A673 (cell line): ENCODE measurements around the gene UVRAG. TPM values are rescaled to one million over a fixed set of nuclear protein-coding genes. Genes with fewer than 3 reads are reported as not detected.

Experiments
- BruUV-seq: library from RNA; stranded (reverse); fragments of 400-500 nt; replicated peaks from 2 replicates; lab custom pipeline; 2021; lab: Mats Ljungman, UMichigan
- CTCF ChIA-PET: fragments of 300-600 bp; sonication (Branson Sonifier 250); formaldehyde crosslinking; loops from one replicate; lab custom pipeline; 2022; ENCODE audit warnings: antibody characterized with exemption; lab: Charles Lee
- POLR2A ChIA-PET: fragments of 300-600 bp; sonication (Branson Sonifier 250); formaldehyde crosslinking; loops from one replicate; lab custom pipeline; 2022; ENCODE audit warnings: antibody characterized with exemption; ENCODE audit not compliant: low non-redundant PET; lab: Charles Lee
- DNase-seq: peaks from one replicate; pipeline ENCODE4 v3.0.0-alpha.2; 2015; ENCODE audit warnings: low spot score
- H3K27ac ChIP-seq: fragments of 200-600 bp; sonication (generic); 2 replicates; pipeline ENCODE4 v1.5.1; 2016; ENCODE audit warnings: mixed run types, low read depth, mild to moderate bottlenecking, mixed read lengths, antibody characterized with exemption, low read length; ENCODE audit not compliant: poor library complexity, severe bottlenecking
- H3K27me3 ChIP-seq: fragments of 200-600 bp; sonication (generic); replicated peaks from 2 replicates; pipeline ENCODE4 v1.6.1; 2017; ENCODE audit warnings: mixed run types, low read depth, mild to moderate bottlenecking, mixed read lengths, antibody characterized with exemption, low read length; ENCODE audit not compliant: insufficient read depth, poor library complexity
- H3K36me3 ChIP-seq: fragments of 200-600 bp; sonication (generic); 2 replicates; pipeline ENCODE4 v1.6.1; 2016; ENCODE audit warnings: mixed run types, mild to moderate bottlenecking, mixed read lengths, antibody characterized with exemption, low read length; ENCODE audit not compliant: insufficient read depth, poor library complexity, severe bottlenecking
- H3K4me1 ChIP-seq: fragments of 200-600 bp; sonication (generic); 2 replicates; pipeline ENCODE4 v1.6.1; 2017; ENCODE audit warnings: mixed run types, mild to moderate bottlenecking, mixed read lengths, antibody characterized with exemption, low read length; ENCODE audit not compliant: insufficient read depth, poor library complexity, severe bottlenecking
- H3K4me3 ChIP-seq: fragments of 200-600 bp; sonication (generic); 2 replicates; pipeline ENCODE4 v1.5.1; 2016; ENCODE audit warnings: low read depth, mixed run types, mild to moderate bottlenecking, mixed read lengths, low read length; ENCODE audit not compliant: poor library complexity, severe bottlenecking
- H3K9me3 ChIP-seq: fragments of 200-600 bp; sonication (generic); 2 replicates; pipeline ENCODE4 v1.6.1; 2016; ENCODE audit warnings: mixed run types, low read depth, mild to moderate bottlenecking, mixed read lengths, antibody characterized with exemption, low read length; ENCODE audit not compliant: poor library complexity, severe bottlenecking
- EZH2 ChIP-seq: fragments of 200-600 bp; sonication (generic); IDR thresholded peaks from 2 replicates; pipeline ENCODE4 v1.6.1; 2017; ENCODE audit warnings: borderline replicate concordance, low read depth, mild to moderate bottlenecking, mixed read lengths, antibody characterized with exemption, low read length; ENCODE audit not compliant: poor library complexity, severe bottlenecking
- intact Hi-C: fragments of 100-400 bp; cut with micrococcal nuclease; formaldehyde crosslinking; loops from one replicate; pipeline ENCODE4 v1.10.0; 2022; ENCODE audit not compliant: unreplicated experiment
- total RNA-seq: library from RNA; stranded (reverse); gene quantifications from 2 replicates; pipeline ENCODE4 v1.2.3, GENCODE V29; 2021
- TF ChIP-seq, protein P1 (sequence below): fragments of 300-800, 200-600 bp; sonication (generic); conservative IDR thresholded peaks from 2 replicates; pipeline ENCODE4 v1.5.1; 2017; ENCODE audit warnings: low read depth, mild to moderate bottlenecking, antibody characterized with exemption, low read length, moderate library complexity, mixed read lengths

UVRAG gene
- total RNA-seq, 1 experiment from 2014 or later = 21.1 TPM

DNA sequence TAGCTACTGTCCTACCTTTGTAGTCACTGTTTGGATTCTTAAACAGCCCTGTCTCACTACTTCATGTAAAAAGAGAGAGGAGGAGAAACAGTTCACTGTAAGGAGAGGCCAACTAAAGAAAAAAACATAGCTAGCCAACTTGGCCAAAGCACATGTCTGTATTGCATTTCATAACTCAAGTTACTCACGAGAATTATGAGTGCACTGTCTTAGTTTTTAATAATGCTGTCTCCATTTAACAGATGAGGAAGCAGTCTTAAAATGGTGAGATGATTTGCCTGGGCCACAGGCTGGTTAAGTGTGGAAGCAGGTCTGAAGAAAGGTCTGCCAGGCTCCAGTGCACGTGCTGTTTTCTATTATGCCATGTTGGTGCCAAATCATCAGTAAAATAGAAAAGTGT lies 104.5 kb downstream of the UVRAG start:
- TF ChIP-seq, protein P1, sequence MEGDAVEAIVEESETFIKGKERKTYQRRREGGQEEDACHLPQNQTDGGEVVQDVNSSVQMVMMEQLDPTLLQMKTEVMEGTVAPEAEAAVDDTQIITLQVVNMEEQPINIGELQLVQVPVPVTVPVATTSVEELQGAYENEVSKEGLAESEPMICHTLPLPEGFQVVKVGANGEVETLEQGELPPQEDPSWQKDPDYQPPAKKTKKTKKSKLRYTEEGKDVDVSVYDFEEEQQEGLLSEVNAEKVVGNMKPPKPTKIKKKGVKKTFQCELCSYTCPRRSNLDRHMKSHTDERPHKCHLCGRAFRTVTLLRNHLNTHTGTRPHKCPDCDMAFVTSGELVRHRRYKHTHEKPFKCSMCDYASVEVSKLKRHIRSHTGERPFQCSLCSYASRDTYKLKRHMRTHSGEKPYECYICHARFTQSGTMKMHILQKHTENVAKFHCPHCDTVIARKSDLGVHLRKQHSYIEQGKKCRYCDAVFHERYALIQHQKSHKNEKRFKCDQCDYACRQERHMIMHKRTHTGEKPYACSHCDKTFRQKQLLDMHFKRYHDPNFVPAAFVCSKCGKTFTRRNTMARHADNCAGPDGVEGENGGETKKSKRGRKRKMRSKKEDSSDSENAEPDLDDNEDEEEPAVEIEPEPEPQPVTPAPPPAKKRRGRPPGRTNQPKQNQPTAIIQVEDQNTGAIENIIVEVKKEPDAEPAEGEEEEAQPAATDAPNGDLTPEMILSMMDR = no peak
- no peak for TF ChIP-seq EZH2
- Histone ChIP-seq H3K27ac (no peak overlapping the region), H3K9me3 (no peaks in the 10 kb centered on the region), H3K27me3 (no peaks in the 10 kb centered on the region), H3K36me3 (no peaks in the 10 kb centered on the region), H3K4me1 (peaks cover 8% of the 10 kb centered on the region), H3K4me3 (no peak overlapping the region)
- CTCF ChIA-PET = interaction anchor here (0.5 kb wide), 1 partner anchor 10 kb away, joined by 3 read pairs; no protein-coding TSS in a partner anchor
- no peak for DNase-seq
- POLR2A ChIA-PET = interaction anchor here (0.6 to 0.7 kb wide), 2 partner anchors 101 to 179 kb away, joined by 3 to 13 read pairs; no protein-coding TSS in a partner anchor
- intact Hi-C loops = no loop called here
- no TSS peak for BruUV-seq

DNA sequence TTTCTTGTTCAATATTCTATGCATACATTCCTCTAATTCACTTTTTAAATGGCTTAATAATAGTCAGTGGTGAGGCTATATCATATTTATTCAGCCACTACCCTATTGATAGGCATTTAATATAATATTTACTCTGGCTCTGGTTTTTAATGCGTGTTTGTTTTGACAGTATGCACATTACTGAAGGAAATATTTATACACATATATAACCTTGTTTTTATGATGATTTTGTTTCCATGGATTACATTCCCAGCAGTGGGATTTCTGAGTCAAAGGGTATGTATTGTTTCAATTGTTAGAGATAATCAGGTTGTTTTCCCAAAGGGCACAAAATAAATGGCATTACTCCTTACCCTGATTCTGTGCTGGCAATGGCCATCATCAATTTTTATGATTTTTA lies 105.8 kb downstream of the UVRAG start:
- no peaks in the 10 kb centered on the region for H3K27me3 ChIP-seq
- intact Hi-C loops = no loop called here
- ChIA-PET POLR2A (no interaction called here), CTCF (no interaction called here)
- no peak for DNase-seq
- H3K36me3 ChIP-seq = no peaks in the 10 kb centered on the region
- H3K4me3 ChIP-seq = no peak overlapping the region
- no peak overlapping the region for H3K27ac ChIP-seq
- no peaks in the 10 kb centered on the region for H3K9me3 ChIP-seq
- peaks cover 8% of the 10 kb centered on the region for H3K4me1 ChIP-seq
- TF ChIP-seq EZH2 = no peak
- TF ChIP-seq, protein P1 = no peak
- no TSS peak for BruUV-seq

DNA sequence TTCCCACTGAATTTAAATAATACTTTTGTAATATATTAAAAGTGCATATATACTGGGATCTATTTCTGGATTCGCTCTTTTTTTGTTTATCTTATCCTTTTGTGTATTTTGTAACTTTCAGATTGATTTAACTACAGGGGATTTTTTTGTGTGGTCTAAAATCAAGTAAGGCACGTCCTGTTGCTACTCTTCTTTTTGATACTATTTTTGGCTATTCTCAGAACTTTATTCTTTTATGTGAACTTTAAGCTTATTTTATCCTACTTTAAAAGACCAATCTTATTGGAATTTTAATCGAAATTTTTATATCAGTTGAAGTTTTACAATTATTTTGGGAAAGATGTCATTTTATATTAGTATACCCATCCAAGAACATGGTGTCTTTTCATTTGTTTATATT lies 106.8 kb downstream of the UVRAG start:
- BruUV-seq = no TSS peak
- Histone ChIP-seq H3K27me3 (no peaks in the 10 kb centered on the region), H3K4me1 (peaks cover 8% of the 10 kb centered on the region), H3K27ac (no peak overlapping the region), H3K36me3 (no peaks in the 10 kb centered on the region), H3K4me3 (no peak overlapping the region), H3K9me3 (no peaks in the 10 kb centered on the region)
- DNase-seq = no peak
- no peak for TF ChIP-seq EZH2
- TF ChIP-seq, protein P1 = no peak
- ChIA-PET POLR2A (no interaction called here), CTCF (no interaction called here)
- intact Hi-C loops = no loop called here
